Stomach (tissue), 4 donors: ENCODE data around the gene MNAT1.

Experiments
- EP300 ChIP-seq: sonication (generic); formaldehyde crosslinking; IDR thresholded peaks from one replicate; pipeline ENCODE4 v1.6.1; 2017; ENCODE audit warnings: antibody characterized with exemption
- POLR2A ChIP-seq, 4 donors: fragments of 450-650 bp; IDR thresholded peaks; one replicate each; pipeline ENCODE4 v1.6.1; 2016; ENCODE audit warnings: antibody characterized with exemption in 4 of 4, control low read depth in 2 of 4, mild to moderate bottlenecking in 1 of 4, moderate library complexity in 1 of 4
- POLR2AphosphoS5 ChIP-seq, 3 donors: sonication (generic); formaldehyde crosslinking; IDR thresholded peaks; one replicate each; pipeline ENCODE4 v1.6.1; 2016; ENCODE audit warnings: antibody characterized with exemption in 3 of 3
- TF ChIP-seq, protein P1 (sequence below), 7 experiments: fragments of 450-650 bp in 4 of 7; fragments of 200-600 bp in 3 of 7; sonication (generic) in 3 of 7; IDR thresholded peaks; one replicate each; pipeline ENCODE4 v1.5.1; 2016 to 2019; ENCODE audit warnings: antibody characterized with exemption in 7 of 7, control low read depth in 2 of 7, mild to moderate bottlenecking in 1 of 7

DNA sequence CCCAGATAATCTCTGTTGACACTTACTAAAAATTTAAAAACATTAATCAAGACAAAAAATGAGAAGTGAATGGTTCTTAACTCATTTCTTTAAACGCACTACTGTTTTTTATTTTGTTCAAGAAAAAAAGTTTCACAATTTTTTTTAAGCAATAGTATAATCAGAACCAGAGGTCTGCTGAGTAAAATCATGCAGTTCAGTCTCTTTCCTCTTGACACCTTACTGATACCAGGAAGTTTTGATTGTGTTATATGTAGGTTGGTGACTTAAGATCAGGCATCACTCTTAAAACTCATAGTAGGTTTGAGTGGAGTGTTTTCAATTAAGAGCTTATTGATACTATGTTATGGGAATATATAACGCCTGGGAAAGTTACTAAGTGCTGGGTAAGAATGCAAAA is 125.0 kb downstream of the MNAT1 start:
- TF ChIP-seq POLR2A (IDR thresholded peaks at IDR 0.05): no peak
- TF ChIP-seq, protein P1, sequence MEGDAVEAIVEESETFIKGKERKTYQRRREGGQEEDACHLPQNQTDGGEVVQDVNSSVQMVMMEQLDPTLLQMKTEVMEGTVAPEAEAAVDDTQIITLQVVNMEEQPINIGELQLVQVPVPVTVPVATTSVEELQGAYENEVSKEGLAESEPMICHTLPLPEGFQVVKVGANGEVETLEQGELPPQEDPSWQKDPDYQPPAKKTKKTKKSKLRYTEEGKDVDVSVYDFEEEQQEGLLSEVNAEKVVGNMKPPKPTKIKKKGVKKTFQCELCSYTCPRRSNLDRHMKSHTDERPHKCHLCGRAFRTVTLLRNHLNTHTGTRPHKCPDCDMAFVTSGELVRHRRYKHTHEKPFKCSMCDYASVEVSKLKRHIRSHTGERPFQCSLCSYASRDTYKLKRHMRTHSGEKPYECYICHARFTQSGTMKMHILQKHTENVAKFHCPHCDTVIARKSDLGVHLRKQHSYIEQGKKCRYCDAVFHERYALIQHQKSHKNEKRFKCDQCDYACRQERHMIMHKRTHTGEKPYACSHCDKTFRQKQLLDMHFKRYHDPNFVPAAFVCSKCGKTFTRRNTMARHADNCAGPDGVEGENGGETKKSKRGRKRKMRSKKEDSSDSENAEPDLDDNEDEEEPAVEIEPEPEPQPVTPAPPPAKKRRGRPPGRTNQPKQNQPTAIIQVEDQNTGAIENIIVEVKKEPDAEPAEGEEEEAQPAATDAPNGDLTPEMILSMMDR (IDR thresholded peaks at IDR 0.05): no peak
- TF ChIP-seq EP300: no peak
- no peak for TF ChIP-seq POLR2AphosphoS5 (IDR thresholded peaks at IDR 0.05)
